Stimulated activated CD4-positive, alpha-beta T cell treated with anti-CD3 and anti-CD28 coated beads, Interleukin-12 subunit alpha, Interleukin-12 subunit beta, amount 100 ng/mL, for 4 hours (primary cell): Measurements from ENCODE around the gene PSKH1.

ENCODE experiments used
- DNase-seq: peaks from one replicate; pipeline ENCODE4 v3.0.0-alpha.2; 2020

PSKH1 gene

DNA sequence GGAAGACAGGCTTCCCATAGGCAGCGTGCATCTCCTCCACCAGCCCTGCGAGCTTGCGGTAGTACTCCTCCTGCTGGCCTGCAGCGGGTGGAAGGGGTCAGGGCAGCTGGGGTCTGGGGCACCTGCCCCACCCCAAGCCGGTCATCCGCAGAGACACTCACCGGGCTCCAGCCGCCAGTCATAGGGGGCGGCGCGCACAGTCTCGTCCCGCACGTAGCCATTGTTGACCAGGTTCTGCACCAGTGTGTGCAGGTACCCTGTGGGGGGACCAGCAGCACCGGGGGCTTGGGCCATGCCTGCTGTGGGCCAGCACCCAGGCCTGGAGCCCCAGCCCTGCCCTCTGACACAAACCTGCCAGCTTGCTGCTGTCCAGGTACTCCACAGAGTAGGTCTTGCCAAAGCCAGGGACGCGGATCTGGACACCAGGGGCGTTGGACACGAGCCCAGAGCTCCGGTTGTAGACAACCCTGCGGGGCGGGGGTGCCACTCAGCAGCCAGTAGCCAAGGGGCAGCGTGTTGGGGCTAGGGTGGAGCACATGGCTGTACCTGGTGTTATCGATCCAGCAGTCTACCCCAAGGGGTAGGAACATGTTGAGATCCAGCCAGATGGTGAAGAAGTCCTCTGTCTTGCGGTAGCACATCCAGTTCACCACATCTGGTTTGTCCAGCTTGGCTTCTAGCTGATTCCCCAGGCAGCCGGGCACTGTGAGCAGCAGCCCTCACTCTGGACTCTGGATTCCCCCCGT is 49.6 kb downstream of the PSKH1 start:
- no peak for DNase-seq

DNA sequence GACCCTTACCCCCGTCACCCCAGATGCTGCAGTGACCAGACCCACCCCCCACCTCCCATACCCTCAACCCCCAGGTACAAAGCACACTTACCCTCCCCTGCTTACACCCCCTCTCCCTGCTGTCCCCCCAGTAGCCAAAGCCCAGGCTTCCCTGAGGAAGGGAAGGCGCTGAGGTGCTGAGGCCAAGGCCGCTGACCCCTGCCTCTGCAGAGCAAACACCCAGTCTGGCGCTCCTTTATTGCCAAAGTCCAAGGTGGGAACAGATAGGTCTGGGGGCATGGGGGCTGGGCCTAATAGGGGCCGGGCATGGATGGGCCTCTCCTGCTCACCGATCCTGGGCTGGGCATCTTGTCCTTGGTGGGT is 50.2 kb downstream of the PSKH1 start:
- no peak for DNase-seq

DNA sequence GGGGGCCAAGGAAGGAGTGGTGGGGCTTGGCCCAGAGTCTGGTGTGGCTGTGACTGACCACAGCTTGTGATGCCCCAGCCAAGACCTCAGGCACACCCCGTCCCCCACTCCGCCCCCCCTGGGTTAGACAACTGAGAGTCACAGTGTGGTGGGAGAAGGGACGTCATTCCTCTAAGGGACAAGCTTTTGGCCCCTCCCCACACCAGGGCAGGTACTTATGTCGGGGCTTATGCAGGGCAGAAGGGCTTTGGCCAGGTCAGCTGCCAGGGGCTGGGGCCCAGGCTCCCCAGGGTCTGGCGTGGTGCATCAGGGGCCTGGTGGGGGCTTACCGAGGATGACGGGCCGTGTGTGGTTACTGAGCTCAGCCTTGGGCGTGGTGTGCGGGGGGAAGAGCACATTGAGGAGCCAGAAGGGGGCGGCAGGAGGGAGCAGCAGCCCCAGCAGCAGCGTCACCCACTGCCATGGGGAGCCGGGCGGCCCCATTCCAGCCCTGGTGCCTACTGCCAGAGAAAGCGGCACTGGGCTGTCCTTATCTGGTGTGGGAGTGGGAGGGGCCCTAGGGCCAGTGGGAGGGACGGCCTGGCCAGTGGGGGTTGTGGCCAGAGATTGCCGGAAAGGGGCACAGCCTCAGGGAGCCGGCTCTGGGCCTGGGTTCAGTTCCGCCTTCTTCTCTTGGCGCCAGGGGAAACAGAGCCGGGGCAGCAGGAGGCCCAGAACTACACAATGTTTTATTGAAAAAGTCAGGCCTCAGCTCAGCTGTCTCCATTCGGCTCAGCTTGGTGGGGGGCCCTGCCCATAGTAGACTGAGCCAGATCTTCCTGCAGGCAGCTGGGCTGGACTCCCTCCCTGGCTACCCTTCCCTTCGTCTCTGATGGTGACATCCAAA is 50.8 kb downstream of the PSKH1 start, which contains the start of gene LCAT:
LCAT (minus strand) TSS at position 502 of the 886 bp plus-strand sequence; CDS start at position 483, 19 bp downstream.
- DNase-seq = no peak

DNA sequence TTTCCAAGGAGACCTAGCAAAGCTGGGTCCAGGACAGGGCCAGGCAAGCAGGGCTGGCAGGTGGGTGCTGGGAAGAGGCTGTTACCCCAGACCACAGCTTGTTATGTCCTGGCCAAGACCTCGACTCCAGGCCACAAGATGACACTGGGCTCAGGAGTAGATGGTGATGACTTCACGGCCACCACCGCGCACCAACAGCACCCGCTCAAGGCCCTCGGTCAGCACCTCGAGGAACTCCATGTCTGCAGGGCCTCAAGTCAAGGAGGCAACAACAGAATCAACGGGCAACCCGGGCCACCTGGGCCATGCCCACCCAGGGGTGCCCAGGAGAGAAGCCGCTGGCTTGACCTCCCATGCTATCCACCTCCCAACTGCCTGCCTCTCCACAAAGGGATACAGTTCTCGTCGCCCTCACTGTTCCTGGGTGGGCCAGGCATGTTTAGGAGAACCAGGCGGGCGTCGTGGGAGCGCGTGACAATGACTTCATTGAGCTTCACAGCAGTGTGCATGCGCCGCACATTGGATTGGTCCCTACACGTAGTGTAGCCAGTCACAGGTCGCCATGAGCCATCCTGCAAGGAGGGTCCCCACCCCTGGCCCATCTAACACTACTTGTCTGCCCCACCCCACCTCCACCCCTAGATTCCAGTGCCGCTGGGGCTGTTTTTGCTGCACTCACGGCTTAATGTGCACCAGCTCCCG is 51.8 kb downstream of the PSKH1 start:
- no peak for DNase-seq

DNA sequence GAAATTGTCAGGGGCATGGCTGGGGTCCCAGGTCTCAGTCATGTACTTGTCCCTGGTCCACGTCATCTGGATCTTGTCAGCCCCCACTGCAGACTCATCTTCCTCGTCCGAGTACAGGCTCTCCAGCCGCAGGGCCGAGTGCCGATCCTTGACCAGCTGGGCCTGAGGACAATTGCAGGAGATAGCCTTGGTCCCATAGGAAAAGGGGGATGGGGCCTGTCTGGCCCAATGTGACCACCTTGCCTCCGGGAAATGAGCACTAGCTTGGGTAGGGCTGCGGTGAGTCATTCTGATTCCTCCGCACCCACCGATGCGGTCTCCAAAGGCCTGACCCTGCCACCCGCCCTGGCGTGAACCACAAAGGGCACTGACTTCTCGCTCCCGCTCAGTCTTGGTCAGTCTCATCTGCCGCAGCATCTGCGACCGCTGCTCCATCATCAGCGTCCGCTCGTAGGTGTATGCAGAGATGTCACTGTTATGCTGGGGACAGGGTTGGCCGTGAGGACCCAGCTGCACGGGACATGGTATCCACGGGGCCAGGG is 52.4 kb downstream of the PSKH1 start:
- no peak for DNase-seq

DNA sequence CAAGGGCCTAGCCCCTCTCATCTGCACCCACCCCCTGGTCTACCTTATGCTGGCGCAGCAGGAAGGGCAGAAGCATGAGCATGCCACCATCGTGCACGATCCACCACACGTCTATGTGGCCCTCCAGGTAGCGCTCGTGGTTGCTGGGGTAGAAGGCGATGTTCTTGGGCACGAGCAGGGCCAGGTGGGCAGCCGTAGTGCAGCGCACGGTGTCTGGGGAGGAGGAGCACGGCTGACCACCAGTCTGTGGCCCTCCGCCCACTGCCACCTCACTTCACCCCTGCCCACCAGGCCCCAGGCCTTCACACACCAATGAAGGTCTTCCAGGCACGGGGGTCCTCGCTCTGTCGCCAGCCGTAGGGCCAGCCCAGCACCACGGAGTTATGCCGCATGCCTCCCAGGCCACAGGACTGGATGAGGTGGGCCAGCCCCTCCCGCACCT is 53.1 kb downstream of the PSKH1 start:
- DNase-seq = no peak

DNA sequence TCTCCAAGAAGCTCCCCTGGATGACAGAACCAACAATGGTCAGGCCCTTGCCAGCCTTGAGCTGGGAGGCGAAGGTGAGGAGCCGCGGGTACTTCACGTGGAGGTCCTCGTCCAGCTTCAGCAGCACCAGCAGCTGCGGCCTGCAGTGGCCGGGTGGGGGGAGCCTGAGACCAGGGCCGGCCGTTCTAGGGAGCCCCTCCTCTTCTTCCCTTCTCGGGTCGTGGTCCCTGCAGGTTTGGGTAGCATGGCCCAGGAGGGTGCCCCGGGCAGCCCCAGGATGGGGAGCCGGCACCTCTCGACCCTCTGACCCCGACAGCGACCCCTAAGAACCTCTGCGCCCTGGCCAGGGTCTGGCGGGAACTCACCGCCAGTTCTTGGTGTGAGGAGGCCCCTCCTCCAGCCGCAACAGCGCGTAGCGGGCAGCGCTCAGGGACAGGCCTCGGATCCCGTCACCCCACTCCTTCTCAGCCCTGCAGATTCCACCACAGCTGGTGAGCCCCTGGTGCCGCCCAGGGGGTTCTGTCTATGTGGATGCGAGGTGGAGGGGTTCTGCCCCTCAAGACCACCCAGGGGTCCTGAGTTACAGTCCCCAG is 54.0 kb downstream of the PSKH1 start:
- DNase-seq = no peak

DNA sequence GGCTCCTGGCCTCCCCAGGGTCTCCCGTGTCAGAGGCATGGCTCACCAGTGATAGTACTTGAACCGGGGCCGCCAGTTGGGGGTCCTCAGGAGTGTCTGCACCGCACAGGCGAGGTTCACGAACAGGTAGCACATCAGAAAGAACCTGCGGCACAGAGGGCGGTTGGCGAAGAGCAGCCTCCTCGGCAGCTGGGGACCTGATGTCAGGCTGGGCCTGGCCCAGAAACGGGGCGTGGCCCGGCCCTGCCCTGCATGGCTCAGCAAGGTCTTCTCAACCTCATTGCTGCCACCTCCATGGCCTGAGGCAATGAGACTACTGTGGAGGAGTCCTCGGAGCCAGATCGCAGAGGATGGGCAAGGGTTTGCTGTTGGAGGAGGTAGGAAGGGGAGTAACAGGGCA is 55.0 kb downstream of the PSKH1 start:
- DNase-seq = no peak

DNA sequence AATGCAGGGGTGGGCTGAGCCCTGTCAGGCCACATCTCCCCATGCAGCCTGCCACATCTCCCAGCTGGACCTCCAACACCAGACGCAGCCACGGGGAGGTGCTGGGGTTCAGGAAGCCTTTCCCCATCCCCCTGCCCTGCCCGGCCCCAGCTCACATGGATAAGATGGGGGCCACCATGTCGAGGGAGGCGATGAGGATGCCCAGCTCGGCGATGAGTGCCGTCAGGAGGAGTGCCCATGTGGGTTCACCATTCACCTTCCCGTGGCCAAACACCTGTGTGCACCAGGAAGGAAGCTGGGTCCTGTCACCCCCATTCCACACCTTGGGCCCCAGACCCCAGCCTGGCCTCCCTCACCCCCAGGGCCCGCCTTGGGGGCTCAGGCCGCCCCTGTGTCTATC is 56.6 kb downstream of the PSKH1 start:
- no peak for DNase-seq

DNA sequence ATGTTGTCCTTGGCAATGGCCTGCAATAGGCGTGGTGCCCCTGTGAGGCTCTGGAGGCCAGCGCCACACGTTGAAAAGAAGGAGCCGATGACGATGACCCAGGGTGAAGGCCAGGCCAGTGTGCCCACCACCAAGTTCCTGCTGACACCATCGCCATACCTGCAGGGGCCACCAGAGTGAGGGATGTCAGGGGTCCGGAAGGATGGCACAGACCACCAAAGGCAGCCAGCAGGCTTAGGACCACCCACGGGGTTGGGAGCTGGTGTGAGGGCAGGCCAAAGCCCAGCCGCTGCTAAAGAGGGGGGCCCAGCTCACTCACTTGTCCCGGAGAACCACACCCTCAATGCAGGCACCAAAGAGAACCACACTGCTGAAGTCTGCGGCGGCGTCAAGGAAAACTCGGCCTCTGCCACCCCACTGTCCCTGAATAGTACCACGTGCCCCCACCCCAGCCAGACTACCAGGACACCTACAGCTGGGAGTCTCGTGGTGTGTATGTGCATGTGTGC is 57.3 kb downstream of the PSKH1 start:
- no peak for DNase-seq

DNA sequence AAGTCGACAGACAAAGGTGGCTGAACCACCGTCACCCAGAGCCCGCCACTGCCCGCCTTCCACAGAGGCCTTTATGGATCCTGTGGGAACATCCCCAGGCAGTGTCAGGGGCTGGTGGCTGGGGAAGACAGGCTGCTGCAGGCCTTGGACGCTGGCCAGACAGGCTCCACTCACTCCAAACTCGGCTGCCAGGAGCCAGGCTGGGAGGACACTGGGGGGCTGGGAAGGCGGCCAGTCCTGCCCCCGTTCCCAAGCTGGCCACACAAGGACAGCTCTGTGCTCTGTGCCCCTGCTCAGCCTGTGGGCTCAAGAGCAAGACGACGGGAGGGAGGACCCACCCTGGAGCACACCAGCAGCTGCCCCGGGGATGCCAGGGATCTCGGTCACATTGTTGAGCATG is 58.4 kb downstream of the PSKH1 start:
- no peak for DNase-seq

DNA sequence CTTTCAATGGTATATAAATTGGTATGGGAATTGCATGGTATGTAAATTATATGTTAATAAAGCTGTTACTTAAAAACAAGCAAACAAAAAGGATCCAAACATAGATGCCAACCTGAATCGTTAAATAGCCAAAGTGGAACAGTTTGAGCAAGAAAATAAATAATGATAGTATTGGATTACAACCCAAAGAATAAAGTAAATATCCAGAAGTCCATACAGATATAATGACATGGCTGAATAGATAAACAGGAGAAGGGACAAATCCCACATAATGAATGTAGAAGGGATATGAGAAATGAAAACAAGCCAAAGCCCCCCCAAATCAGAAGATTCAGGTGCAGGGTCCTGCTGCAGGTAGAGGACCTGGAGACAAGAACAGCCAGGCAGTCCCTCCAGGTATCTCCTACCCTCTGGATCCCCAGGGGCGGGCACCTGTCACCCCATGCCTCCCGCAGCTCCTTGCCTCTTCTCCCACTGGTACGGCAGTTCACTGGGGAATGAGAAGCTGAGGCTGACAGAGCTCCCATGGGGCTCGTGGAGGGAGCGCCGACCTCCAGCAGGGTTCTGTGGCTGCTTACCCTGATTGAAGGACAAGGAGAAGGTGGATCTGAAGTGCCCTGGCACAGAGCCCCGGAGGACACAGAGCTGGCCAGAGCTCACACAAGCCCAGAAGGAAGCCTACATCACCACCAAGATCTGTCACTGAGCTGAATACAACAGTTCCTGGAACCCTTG is 60.8 kb downstream of the PSKH1 start:
- DNase-seq = no peak

DNA sequence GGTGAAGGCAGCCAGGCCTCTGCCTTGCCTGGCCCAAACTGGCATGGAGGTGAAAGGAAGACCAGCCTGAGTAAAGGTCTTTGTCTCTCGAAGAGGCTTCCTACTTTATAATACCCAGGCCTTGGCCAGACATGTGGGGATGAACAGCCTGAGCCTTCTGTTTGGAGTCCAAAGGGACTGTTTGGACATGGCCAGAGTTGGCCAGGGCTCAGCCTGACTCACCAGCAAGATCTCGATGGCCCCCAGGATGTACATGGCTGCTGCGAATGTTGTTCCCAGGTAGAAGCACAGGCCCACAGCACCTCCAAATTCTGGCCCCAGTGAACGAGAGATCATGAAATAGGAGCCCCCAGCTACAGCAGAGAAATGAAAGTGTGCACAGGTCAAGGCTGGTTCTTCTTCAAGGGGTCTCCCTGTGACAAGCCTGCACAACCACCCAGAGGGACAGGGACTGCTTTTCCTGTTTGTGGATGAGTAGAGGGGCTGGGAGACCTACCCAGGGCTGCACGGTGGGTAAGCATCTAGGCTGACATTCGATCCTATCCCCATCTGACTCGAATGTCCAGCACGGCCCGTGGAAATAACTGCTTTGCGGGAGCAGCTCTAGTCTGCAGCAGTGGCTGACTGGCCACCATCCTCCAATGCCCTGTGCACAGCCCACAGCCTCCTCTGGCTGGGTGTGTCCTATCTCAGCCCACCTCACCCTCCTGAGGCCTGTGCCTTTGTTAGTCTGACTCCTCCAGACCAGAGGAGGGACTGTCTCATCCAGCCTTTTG is 61.6 kb downstream of the PSKH1 start:
- no peak for DNase-seq

DNA sequence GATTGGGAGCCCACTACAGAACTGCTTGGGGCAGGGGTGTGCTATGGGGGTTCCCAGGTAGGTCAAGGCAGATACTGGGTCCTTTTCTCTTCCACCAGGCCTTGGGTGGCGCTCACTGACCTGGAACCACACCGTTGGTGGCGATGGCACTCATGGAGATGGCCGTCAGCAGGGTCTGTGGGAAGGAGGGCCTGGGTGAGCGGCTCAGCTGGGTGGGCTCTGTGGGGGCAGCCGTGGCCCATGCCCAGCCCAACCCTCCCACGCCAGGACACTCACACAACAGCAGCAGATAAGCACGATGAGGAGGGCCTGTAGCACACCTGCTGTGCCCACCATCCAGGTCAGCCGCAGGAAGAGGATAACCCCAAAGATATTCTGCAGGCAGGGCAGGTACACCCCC is 64.6 kb downstream of the PSKH1 start:
- no peak for DNase-seq

DNA sequence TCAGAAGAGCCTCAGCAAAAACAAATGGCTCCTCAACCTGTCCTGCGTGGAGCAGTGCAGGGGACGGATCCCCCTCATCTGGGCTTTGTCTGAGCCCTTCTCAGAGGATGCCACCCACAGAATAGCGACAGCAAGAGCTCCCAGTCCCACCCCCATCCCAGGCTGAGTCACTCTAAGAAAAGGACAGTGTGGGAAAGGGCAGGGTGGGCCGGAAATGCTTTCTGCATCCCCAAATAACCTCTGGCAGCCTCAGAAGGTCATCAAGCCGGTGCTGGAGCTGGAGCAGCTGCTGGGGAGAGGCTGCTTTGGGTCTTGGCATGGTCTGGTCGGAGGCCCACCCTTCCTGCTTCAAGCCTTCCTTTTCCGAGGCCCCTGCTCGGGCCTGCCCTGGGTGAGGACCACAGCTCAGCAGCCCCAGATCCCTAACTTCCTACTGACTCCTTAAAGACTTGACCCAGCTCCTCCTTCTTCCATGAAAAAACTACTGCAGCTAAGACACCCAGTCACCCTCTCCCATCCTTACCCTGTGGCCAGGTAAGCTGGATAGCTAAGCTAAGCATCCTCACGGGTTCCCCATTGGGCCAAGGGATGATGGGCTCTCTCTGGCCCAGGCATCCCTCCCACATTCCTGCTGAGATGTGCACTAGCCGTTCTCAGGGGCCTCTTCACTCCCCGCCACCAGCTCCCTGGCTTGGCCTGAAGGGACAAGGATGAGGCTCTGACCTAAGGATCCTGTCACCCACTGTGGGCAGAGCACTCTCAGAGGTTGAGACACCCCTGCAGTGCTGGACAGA is 66.7 kb downstream of the PSKH1 start:
- DNase-seq = no peak

DNA sequence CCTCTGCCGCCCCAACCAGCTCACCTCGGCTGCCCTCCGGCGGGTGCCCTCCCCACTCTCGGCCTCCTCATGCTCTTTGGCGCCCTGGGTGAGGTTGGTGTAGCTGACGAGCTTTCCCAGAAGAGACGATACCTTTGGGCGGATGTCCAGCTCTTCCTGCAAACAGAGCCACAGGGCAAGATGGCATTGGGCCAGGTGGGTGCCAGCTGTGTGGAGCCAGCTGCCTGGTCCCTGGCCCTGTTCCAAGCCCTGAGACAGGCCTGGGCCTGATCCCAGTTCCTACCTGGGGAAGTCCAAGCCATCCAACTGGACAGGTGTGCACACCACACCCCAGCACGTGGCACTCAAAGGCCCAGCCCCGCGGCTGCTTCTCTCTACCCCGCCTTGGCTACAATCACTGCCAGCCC is 68.5 kb downstream of the PSKH1 start:
- no peak for DNase-seq

DNA sequence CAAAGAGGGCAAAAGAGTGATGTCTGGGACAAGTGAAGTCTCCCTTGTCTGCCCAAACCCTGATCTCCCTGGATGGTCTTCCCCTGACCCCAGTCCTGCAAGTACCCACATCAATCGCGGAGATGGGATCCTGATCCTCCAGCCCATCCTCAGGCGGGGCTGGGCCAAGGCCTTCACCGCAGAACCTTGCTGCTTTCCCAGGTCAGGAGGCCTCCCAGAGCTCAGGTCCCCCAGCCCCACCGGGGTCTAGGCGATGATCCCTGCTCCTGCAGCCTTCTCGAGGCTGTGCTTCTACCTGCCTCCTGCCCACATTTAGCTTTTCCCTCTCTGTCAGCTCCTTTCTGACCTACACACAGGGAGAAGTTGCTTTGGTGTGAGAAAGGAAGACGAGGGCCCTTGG is 69.1 kb downstream of the PSKH1 start:
- no peak for DNase-seq

DNA sequence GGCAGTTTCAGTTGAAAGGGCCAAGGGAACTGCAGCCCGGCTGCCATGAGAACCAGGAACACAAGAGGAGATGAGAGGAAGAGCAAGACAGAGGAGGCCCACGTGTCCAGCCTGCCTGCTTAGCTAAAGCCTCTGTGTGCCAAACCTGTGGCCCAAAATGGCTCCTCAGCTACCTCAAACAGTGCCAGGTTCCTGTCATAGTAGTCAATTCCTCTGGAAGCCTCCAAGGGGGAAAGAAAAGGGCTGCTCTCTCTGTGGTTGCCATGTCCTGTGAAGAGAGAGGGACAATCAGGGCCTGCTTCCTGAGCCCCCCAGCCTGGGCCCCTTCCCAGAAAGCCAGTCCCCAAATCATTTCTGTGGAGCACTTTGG is 70.2 kb downstream of the PSKH1 start:
- no peak for DNase-seq

DNA sequence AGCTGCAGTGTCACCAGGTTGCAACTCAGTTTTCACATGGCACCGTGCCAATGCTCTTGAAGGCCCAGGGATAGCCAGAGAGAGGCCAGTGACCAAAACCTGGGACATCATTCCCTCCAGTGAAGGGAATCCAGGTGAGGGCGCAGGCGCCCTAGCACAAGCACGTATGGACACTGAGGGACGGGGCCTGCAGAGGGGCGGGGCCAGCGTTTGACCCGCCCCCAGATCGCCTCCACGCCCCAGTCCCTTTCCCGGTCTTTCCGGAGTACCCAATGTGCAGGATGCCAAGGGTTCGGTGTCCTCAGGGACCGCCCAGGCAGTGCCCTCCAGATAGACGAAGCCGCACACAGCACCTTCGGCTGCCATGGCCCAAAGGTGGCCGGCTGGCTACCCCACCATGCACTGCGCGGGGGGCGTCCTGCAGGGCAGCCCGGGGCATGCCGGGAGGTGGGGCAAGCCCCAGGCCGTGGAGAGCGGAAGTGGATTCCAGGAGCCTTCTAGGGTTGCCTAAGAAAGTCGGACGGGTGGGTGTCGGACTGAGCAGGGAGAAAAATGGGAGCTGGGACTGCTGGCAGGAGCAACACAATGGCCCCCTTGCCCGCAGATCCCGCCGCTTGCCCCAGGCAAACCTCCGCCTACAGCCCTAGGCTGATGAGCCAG is 70.7 kb downstream of the PSKH1 start:
- no peak for DNase-seq
